ENCODE results near the gene CTDSPL.

GRCh38 chr3:37943126-37943525 lies 81.4 kb downstream of the CTDSPL start:
- TF ChIP-seq CTCF (IDR thresholded peaks at IDR 0.05 in 2 of 3, conservative IDR thresholded peaks at IDR 0.05 in 1 of 3; ENCODE audit: control insufficient read depth in 2 of 3, extremely low read depth in 1 of 3, insufficient read depth in 1 of 3, low read depth in 3 of 3, low read length in 3 of 3), result no peak
- TF ChIP-seq YY1 (IDR thresholded peaks at IDR 0.05; ENCODE audit: low read depth, low read length), result no peak

Measured in GM12878 (cell line).